NCI-H2227 (cell line): Measurements from ENCODE around the gene TOMM40L.
A peak's percentile ranks its signal among the peaks of the same experiment; 100 is the strongest.
"Not testable (repeated sequence)": the region's sequence is repeated elsewhere in the genome, so short reads cannot be mapped to it uniquely, and the experiment has no call there.

ENCODE experiments used
- DNase-seq: peaks from one replicate; lab custom pipeline; 2025; ENCODE audit not compliant: unreplicated experiment; lab: John Stamatoyannopoulos, UW

Gene TOMM40L

DNA sequence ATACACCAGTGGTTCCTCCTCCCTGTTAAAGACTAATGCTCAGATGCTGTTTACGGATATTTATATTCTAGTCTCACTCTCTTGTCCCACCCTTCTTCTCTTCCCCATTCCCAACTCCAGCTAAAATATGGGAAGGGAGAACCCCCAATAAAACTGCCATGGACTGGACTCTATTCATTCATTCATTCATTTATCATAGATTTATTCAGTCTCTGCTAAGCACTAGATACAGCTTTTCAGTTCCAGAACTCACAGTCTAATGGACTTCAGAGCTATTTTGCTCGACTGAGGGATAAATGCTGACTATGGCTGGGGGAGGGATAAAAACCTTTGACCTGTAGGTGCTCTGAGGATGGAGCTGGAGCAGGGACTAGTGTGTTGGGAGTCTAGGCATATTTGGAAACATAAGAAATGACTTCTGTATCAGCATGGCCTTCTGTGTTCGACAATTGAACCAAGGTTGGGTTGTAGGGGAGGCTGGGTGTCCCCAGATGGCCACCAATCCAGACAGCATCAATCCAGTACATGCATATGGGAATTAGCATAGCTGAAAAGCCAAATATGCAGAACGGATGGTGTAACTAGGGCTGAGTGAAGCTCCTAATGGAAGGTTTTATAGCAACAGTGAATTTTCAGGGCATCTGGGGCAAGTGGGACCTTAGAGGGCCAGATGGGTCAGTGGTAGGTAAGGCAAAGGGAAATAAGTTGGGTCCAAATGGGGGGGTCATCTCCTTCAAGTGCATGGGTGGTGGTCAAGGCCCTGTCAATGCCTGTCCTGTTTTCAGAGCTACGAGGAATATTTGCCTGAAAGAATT is 6.6 kb upstream of the TOMM40L start:
- DNase-seq, result no peak

DNA sequence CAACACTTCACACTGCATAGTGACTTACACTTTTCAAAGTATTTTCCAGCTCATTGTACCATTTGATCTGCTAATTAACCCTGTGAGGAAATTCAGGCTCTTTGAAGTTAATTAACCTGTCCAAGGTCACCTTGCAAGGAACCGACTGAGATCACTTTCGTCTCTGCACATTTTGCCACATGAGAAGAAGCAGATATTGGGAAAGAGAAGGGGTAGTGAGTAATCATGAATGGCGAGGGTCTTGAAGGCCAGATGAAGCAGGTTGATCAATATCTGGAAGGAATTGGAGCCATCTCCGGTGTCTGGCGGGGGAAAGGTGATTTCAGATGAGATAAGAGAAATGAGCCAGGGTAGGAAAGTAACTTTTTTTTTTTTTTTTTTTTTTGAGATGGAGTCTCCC is 5.9 kb upstream of the TOMM40L start:
- DNase-seq, result no peak

DNA sequence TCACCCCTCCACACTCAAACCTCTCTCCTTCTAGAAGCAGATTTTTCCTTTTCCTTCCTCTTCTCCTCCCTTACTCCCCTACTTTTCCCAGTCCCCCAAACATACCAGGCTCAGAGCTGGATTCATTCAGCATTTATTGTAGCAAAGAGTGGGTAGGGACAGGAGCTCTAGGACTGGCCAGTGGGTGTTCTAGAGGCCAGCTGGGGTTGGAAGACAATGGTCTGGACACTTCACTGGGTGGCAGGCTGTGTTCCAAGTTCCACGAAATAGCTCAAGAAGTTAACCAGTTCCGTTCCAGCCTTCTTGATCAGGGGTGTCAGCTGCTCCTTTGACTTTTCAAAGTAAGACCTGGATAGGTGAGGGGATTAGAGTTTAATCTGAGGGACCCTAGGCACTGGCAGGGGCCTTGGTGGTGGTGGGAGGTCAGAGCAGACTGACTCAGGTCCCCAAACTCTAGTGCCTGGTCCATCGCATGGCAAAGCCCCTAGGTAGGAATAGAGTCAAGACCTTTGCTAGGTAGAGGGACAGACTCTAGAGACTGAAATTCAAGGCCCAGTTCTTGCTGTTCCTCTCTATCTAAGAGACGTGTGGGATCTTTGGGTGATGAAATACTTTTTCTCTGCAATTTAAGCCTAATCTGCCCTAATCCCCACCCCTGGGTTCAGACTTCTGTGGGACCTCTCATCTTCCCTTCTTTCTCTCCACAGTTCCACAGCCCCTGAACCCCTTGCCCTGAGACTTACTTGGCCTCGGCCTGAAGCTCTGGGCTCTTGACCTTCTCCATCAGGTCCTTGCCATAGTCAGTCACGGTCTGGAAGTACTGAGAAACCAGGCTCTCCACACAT is 3.5 kb upstream of the TOMM40L start:
- DNase-seq, result no peak

DNA sequence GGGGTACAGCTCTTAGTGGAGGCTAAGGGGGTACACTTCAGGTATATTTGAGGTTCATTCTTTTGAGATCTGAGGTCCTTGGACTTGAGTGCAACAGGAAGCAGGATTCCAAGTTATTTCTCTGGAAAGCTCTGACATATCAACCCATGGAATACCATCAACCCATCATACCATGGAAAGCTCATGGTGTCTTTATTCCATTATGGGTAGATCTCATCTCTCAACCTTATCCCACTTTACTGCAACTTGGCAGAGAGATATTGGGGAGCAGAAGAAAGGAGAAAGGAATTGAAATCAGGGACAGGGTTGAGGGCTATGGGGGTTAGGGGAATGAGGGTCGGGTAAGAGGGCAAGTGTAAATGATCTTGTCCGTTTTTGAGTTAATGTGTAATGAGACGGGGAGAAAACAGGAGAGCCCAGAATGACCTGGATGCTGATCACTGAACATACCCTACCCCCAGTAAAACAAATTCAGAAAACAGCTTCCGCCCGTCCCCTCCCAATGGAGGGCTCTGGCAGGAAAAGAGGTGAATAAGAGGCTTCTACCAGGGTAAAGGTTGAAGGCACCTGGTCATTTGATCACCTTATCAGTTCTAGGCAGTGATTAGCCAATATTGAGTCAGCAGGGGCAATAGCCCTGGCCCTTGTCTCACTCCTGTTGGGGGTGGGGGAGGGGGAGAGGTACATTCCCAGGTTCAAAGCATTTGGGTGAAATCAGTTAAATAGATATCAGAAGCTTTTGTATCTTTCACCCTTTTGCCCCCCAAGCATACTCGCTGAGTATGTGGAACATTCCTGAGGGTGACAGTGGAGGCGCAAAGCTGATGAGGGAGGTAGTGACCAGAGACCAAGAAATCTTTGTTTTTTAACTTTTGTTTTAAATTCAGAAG is 1.8 kb upstream of the TOMM40L start:
- DNase-seq, result no peak

DNA sequence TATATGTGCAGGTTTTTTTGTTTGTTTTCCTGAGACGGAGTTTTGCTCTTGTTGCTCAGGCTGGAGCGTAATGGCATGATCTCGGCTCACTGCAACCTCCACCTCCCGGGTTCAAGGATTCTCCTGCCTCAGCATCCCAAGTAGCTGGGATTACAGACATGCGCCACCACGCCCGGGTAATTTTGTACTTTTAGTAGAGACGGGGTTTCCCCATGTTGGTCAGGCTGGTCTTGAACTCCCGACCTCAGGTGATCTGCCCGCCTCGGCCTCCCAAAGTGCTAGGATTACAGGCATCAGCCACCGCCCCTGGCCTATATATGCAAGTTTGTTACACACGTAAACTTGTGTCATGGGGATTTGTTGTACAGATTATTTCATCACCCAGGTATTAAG is 1.2 kb upstream of the TOMM40L start:
- not testable (repeated sequence) for DNase-seq

DNA sequence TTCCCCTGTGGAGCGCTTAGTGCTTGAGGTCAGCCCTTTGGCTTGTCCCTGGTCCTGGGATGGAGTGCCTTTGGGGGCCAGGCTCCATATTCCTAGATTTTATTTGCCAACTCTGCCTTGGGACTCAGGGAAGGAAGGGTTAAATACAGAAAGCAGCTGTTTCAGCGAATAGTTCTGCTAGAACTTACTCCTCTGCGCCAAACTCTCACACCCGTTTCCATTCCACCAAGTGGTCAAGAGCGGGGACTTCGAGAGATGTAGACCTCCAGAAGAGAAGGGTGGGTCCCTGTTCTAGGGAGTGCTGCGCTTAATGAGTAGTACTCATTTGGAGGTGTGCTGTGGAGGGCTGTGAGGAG is 704 bp upstream of the TOMM40L start:
- no peak for DNase-seq

DNA sequence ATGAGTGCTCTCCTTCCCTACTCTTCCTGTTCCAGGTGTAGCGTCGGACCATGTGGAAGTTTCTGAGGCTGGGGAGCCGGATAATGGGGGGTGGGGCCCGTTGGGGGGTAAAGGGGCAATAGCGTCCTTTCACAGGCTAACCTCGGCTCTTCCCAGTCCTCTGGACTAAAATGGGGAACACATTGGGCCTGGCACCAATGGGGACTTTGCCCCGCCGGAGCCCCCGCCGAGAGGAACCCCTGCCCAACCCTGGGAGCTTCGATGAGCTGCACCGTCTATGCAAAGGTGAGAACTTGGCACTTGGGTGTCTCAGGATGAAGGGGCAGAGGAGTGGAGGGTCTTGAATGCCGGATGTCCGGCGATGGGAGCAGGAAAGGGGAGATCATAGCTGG is 456 bp downstream of the TOMM40L start:
- no peak for DNase-seq

DNA sequence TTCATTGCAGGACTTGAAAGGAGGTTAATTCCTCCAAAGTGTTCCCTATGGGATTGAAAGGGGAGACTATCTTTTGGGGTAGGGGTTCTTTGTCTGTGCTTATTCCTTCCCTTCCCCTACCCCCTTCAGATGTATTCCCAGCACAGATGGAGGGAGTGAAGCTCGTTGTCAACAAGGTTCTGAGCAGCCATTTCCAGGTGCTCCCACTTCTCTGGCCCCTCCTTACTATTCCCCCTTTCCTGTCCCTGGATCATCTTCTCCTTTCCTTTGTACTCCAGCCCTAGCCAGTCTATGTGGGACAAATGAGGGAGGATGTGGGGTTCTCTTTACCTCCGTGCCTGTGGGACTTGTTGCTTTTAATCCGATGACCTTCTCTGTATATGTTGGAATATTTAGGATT is 899 bp downstream of the TOMM40L start:
- no peak for DNase-seq

DNA sequence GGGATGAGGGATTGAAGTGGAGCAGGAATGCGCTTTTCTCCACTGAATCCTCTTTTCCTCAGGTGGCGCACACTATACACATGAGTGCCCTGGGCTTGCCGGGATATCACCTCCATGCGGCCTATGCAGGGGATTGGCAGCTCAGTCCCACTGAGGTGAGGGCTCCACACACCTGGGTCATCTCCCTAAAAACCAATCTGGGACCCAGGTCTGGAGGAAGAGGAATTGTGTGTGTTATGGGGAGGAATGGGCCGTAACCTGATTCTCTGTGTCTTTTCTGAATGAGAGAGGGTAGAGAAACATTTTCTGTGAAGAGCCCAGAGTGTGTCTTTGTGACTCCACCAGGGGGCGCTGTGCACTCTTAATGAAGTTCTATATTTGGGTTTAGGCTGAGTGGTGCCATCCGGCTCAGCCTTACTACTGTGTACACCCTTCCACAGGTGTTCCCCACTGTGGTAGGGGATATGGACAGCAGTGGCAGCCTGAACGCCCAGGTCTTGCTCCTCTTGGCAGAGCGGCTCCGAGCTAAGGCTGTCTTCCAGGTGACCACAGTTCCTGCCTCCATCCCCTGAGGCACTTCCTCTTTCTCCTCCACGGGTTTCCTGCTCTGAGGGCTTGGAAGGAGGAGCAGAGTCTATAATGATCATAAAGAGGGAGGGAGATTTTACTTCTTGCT is 1.5 kb downstream of the TOMM40L start:
- DNase-seq, result peak; percentile 77

DNA sequence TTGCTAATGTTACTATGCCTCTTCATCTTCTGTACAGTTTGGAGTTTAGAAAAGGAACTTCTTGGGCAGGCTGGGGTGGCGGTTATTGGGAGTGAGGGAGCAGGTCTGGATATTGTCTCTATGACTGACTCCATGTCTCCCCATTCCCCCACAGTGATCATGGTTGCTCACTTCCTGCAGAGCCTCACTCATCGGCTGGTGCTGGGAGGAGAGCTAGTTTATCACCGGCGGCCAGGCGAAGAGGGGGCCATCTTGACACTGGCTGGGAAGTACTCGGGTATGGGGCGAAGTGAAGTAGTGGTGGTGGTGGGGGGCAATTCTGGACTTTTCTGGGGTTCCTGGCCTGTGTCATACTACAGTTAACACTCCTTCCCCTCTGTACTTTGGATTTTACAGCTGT is 2.2 kb downstream of the TOMM40L start:
- DNase-seq, result no peak

DNA sequence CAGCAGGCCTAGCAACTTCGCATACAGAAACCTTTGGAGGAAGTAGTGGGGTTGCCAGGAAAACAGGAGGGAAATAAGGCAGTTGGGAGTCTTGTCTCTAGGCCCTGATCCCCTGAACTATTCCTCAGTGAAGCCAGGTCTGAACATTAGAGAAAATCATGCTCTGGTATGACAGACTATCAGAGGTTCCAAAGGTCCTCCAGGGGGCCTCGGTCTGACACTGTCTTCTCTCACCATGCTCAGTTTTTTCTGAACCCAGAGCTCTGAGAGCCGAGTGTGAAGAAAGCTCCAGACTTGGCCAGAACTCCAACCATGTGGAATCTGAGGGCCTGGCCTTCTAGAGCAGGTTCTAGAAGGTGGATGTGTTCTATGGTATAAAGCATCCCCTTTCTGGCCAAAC is 4.0 kb downstream of the TOMM40L start:
- DNase-seq, result no peak

DNA sequence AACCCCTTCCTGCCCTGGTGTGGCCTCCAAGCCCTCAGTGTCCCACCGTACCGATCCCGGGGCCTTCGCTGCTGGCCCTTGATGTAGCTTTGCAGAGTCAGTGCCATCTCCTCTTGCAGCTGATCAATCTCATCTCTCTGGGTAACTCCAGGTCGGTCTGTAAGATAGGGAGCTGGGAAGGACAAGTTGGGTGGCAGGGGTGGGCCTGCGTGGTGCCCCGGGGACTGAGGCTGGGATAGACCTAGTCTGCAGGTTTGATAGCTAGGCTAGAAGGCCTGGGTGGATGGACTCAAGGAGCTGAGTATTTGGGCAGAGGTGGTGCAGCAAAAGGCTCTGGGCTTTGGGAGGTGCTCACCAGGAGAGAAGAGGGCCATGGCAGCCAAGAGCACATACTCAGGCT is 4.9 kb downstream of the TOMM40L start:
- DNase-seq, result no peak

DNA sequence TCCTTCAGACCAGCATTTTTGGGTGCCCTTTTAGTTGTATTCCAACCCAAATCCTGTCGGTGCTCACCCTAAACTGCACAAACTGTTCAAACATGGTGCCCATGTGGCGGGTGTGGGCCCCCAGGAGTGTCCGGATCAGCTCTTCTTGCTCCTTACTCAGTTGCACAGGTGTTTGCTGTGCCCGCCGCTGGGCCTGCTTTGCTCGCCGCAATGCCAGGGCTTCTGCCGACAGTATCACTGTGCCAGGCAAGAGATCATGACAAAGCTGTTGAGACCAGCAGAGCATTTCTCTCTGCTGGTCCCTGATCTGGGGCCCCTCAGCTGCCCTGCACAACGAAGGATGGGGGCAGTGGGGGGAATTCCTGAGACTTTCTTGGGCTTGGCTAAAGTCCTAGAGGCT is 7.2 kb downstream of the TOMM40L start:
- no peak for DNase-seq

DNA sequence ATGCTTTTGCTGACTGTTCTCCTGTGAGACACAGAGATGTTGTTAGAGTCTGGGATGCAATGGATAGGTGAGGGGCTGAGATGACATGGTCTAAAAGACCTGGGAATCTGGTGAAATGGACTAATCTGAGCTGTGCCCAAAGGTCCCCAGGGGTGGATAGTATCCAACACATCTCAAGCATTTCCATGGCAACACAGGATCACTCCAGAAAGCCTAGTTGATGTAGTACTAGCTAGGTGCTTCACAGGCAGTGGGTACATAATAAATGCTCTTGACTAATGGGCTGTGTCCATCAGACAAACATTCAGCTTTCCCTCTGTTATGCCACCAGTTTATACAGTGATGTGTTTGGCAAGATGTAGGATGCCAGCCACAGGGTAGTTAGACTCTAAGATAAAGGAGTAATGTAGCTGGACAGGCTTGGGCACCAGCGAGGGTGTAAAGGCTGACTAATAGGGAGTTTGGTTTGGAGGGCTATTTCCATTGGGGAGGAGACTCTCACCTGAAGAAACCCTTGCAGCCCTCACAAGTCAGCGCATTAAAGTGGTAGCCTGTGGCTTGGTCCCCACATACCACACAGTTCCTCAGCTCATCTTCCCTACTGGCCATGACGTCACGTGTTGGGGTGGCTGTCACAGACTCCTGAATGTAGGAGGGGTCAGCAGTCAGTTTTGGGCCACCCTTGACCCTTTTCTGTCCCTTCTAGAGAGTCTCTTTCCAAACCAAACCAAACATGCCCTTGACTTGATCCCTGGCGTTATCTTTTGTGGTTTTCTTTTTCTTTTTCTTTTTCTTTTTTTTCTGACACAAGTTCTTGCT is 10.3 kb downstream of the TOMM40L start:
- DNase-seq, result no peak

DNA sequence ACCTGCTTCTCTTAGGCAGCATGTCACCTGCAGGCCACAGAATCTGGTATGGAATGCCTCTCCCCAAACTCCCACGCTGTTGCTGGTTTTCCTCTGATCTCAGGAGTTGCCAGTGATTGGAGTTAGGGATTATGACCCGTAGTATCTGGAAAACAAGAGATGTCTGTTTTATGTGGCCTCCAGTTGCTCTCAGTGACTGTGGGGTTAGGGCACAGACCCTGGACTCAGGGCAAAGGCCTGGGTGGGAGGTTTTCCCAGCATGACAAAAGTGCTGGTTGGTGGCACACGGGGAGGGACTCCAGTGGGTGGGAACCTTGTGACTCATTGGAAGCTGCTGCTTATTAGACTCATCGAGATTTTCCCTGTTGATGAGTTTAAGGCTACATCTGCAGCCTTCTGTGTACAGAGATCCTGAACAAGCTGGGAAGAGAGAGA is 12.2 kb downstream of the TOMM40L start, which contains the start of gene NR1I3:
Gene NR1I3 (minus strand): TSS at position 165 of the 435 bp plus-strand sequence. CDS start 1,638 bp downstream, outside the sequence.
- DNase-seq, result no peak

DNA sequence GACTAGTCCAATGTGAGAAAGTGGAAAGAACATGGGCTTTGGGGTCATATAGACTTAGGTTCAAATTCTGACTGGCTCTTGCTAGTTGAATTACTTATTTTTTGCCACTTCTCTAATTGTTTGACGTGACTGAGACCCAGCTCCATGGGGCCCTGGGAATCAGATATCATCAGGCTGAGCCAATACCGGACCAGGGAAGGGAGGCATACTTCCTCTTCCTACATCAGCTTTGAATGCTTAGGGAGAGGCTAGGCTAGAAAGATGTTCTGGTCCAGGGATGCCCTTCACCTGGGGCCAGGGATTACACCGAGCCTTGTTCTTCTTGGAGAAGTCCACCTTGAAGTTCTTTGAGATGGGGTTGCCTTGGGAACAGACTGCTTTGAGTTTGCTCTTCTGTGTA is 15.8 kb downstream of the TOMM40L start:
- DNase-seq, result no peak

DNA sequence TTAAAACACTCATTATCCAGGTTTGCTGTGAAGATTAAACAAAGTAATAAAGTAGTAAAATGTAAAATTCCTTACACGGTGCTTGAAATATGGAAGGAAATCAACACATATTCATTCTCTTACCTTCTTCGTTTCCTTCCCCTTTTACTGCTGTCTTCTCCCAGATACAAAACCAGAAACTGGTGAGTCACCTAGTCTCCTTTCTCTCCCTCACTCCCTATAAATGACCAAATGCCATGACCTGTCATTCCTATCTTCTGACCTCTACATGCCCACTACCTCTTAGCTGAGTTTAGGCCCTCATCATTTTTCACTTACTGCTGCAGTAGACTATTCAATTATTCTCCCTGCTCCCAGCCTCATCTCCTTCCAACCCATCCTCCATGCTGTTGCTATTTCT is 16.5 kb downstream of the TOMM40L start:
- no peak for DNase-seq

DNA sequence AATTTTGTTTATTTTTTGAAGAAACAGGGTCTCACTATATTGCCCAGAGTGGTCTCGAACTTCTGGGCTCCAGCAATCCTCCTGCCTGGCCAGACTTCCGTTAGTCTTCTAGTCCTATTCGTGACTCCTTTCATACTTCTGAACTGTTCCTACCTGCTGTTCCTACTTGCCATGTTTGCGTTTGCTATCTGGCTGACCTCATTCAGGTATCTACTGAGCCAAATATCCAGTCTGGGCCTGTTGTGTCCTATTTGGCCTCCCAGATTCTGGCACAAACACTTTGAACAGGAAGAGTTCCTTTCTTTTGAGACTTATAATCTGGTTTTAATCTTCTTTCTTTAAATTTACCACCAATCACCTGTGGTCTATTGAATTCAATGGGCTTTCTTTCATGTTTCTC is 19.0 kb downstream of the TOMM40L start:
- DNase-seq, result no peak

DNA sequence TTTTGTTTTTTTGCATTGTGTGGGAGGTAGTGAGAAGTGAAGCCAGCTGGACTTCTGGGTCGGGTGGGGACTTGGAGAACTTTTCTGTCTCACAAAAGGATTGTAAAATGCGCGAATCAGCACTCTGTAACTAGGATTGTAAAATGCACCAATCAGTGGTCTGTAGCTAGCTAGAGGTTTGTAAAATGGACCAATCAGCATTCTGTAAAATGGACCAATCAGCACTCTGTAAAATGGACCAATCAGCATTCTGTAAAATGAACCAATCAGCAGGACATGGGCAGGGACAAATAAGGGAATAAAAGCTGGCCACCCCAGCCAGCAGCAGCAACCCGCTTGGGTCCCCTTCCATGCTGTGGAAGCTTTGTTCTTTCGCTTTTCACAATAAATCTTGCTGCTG is 24.2 kb downstream of the TOMM40L start:
- DNase-seq, result not testable (repeated sequence)

DNA sequence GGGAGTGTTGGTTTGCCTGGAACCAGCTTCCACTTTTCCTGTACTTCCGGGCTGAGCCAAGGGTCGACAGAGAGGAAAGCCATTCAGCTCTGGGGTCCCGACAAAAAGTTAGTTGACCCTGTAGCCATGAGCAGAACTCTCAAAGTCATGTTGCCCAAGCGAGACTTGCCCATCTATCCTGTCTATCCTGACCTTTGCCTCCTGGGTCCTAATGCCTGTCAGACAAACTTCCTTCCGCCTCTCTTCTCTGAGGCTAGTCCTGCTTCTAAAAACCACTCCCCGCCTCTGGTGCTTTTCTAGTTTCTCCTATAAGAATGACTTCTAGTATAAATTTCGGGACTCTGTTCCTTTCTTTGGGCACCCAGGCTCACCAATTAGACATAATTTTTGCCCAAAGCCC is 25.0 kb downstream of the TOMM40L start:
- DNase-seq, result no peak
